ENCODE measurements around the gene JAZF1.
"Not testable (repeated sequence)": the region's sequence is repeated elsewhere in the genome, so short reads cannot be mapped to it uniquely, and the experiment has no call there.

Gene JAZF1

GRCh38 chr7:28042721-28043120, 137.9 kb downstream of the JAZF1 start:
- no peak for DNase-seq (ENCODE audit: low read depth in 2 of 2)

DNA sequence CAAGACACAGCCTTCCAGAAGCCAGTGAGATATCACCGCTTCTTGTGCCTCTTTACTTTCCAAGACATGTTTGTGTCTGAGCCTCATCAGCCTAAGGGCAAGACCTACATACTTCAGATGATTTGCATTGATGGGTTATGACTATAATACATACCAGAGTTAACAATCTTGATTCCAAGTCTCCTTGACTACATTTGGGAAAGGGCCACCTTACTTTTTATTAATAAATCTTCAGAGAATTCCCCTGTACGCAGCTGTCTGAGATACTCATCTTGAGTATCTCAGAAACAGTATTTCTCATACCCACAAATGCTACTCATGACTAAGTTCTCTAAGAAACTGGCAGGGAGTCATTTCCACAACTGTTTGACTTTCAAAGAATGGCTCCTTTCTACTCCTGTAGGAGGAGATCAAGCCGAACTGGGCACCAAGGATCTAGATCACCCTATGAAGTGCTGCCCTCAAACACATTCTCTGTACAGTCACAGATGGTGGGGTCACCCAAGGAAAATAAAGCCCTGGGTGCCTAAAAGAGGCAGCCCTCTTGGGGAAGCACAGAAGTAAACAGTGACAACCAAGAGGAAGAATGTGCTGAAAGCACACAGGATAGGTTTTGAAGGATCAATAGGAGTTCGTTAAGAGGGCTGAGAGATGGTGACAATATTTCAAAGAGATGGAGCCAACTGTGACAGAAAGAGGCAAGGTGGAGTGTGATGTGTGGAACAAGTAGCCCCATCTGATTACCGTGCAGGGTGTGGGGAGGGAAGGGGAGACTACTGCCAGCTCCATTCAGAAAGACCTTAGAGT, 138.9 kb downstream of the JAZF1 start:
- DNase-seq (ENCODE audit: low read depth in 2 of 2) = no peak

GRCh38 chr7:28038175-28038797, 142.3 kb downstream of the JAZF1 start:
- DNase-seq (ENCODE audit: low read depth in 2 of 2) = no peak

- DNase-seq (ENCODE audit: low read depth in 2 of 2) = no peak
Measured at GRCh38 chr7:28037220-28038010, 143.2 kb downstream of the JAZF1 start.

GRCh38 chr7:28036696-28037095, 143.9 kb downstream of the JAZF1 start:
- DNase-seq (ENCODE audit: low read depth in 2 of 2) = no peak

DNA sequence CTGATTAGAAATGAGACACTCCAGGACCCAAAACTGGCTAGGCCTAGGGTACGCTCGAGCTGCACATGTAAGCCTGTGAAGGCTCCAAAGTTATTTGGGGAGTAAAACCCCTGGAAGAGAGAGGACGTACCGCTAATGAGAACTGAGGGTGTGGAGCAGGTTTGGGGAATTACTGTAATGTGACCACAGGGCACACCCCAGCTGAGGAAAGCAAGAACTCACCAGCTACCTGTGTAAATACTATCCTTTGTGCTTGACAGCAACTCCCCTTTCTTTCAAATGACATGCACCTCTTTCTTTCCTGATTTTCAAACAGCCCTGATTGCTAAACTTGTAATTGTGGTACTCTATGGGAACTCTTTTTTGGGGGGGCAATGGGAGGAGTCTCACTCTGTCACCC, 147.2 kb downstream of the JAZF1 start:
- DNase-seq (ENCODE audit: low read depth in 2 of 2) = no peak

- DNase-seq (ENCODE audit: low read depth in 2 of 2) = no peak
Measured at GRCh38 chr7:28032738-28033380, 147.7 kb downstream of the JAZF1 start.

DNA sequence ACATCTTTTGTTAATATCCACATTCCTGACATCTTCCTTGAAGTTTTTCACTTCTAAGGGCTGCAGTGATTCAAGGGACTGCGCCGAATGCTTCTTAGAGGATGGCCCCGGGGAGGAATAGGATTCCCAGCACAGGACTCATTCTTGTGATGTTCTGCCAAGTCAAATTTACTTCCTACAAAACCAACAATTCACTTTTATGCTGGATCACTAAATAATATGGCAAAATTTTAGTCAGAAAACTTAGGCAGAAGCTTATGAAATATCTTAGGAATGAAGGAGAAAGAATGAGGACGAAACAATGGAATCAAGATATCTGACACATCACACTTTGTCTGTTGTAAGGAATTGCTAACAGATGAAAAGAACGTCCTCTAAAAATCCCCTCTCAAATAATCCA, 151.5 kb downstream of the JAZF1 start:
- no peak for DNase-seq (ENCODE audit: low read depth in 2 of 2)

DNA sequence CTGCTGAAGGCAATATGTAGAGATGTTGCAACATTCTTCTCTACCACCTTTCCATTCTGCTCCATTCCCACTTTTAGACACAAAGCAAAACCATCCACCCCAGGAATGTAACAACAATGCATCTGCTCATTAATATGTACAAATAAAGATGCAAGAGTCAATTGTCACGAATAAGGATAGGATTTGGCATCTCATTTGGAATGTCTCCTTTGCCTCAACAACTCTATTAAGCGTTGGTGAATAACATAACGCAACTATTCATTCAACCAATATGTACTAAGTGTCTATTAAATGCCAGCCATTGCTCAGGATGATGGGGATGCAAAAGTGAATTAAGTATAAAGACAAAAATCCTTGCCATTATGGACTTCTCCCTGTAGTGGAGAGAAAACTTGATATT, 152.1 kb downstream of the JAZF1 start:
- DNase-seq (ENCODE audit: low read depth in 2 of 2) = no peak

DNA sequence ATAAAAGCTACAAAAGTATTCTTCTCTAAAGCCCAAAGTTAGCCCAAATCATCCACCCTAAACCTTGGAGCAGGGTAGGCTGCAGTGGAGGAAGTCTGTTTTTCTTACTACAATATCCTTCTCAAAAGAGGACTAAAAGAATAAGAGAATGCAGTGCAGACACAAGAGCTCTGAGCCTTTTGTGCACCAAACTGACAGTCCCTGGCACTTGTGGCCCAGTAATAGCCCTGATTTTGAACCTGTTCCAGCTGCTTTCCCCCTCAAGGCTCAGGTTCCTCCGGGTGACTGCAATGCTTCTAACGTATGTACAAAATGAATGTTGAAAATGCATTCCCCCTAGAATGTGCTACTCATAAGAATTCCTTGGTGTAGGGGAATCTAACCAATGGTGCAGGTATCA, 154.4 kb downstream of the JAZF1 start:
- DNase-seq (ENCODE audit: low read depth in 2 of 2) = no peak

GRCh38 chr7:28024786-28025334, 155.7 kb downstream of the JAZF1 start:
- no peak for DNase-seq (ENCODE audit: low read depth in 2 of 2)

- DNase-seq (ENCODE audit: low read depth in 2 of 2) = no peak
Measured at GRCh38 chr7:28020302-28020940, 160.2 kb downstream of the JAZF1 start.

DNA sequence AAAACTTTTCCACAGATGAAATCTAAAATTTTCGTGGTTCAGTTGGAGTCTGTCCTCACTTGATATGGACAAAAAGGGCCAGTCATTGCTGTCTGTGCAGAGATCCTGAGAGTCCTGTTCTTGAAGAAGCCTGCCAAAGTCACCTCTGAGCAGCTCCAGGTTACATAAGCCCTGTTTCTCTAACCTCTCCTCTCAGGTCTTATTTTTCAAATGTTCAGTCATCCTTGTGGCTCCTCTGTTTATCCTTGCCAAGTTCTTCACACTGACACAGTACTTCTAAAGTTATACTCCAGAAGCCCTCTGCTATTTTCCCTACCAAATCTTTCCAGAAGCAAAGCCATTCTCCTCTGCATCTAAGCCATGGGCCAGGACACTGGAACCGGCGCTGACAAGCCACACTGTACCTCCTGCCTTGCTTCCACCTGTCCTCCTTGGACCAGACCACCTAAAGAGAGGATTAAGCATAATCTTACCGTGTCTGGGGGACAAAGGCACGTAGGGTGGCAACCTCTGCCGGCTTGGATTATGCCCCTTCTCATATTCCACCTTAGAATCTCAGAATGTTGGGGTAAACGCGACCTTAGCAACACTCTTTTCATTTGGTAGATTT, 161.6 kb downstream of the JAZF1 start:
- DNase-seq (ENCODE audit: low read depth in 2 of 2) = no peak

DNA sequence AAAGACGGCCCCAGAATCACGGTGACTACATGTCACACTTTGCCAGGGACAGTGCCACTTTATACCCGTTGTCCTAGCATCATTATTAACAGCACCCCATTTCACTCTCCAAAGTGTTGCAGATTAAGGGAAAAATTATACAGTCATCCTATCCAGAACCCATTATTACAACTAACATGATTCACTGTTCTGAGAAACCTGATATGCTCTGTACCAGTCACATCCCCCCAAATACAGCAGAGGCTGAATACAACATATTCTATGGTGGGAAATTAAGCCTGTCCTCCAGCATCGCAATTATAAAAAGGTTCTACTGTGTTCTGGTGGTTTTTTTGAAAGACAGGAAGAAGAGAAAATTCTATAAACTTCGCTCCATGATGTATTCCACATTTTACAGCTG, 162.1 kb downstream of the JAZF1 start:
- DNase-seq (ENCODE audit: low read depth in 2 of 2) = no peak

DNA sequence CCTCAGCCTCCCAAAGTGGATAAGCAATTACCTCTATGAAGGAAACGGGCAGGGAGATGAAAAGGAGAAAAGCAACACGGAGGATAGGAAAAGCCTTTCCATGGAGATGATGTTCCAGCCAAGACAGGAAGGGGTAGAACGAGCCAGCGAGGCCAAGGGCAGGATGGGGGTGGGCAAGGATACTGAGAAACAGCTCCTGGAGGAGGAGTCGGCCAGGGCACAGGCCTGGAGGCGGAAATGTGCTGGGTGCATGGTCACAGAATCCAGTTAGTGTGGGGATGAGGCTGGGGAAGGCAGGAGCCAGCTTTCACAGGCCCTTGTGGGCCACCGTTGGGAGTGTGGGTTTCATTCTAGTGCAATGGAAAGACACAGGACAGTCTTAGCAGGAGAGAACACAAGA, 162.6 kb downstream of the JAZF1 start:
- no peak for DNase-seq (ENCODE audit: low read depth in 2 of 2)

DNA sequence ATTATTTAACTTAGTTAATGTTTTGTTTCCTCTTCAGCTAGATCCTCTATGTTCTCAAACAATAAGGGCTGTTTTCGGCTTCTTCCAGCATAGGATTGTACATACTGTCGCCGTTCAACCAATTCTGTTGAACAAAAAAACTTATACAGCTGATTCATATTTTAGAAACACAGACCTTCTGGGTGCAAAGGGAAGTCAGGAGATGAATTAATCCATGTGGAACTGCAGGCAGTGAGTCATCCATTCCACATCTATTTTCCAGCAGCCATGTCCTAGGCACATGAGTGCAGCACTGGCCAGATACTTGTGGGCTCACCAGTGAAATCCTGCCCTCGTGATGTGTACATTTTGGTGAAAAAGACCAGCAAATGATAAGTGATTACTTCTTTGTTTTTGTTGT, 163.2 kb downstream of the JAZF1 start:
- no peak for DNase-seq (ENCODE audit: low read depth in 2 of 2)

DNA sequence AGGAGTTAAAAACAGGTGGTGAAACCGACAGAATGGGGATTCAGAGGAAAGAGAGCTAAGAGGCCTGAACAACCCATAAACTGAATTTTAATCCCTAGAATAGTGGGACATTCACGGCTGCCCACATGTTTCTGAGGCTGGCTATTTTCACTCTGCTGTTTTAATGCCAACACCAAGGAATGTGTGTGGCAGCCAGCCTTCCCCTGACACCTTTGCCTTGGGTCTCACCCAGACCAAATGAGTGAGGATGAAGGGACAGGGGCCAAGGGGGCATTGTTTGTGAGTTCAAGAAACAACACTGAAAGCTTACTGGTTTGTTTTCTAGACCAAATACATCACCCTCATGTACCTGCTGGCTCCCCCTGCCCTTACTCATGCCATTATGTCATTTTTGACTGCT, 164.3 kb downstream of the JAZF1 start:
- no peak for DNase-seq (ENCODE audit: low read depth in 2 of 2)

- no peak for DNase-seq (ENCODE audit: low read depth in 2 of 2)
Measured at GRCh38 chr7:28015169-28015568, 165.4 kb downstream of the JAZF1 start.

GRCh38 chr7:28014340-28014739, 166.3 kb downstream of the JAZF1 start:
- not testable (repeated sequence) for DNase-seq (ENCODE audit: low read depth in 2 of 2)

DNA sequence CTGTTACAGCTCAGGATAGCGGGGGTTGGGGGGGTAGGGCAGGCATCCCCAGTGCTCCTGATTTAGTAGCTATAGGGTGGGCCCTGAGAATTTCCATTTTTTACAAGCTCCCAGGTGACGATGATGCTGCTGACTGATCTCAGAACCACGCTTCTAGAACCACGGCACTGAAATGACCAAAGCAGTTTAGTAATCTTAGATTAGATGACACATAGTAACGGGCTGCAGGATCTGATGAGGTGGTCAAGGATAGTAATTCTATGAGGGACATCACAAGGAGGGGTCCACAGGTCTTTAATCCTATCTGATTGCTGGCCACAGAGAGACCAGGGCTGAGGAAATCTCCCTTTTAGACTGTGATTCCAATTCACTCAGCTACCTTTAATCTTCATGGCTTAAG, 167.2 kb downstream of the JAZF1 start:
- no peak for DNase-seq (ENCODE audit: low read depth in 2 of 2)

GRCh38 chr7:28013019-28013418, 167.6 kb downstream of the JAZF1 start:
- DNase-seq (ENCODE audit: low read depth in 2 of 2) = no peak
